GM10266 (cell line): ENCODE data around the gene SLC7A5.

Source experiments
- DNase-seq: peaks from one replicate; pipeline ENCODE4 v3.0.0; 2012; ENCODE audit errors: extremely low spot score
- TF ChIP-seq, protein P1 (sequence below): IDR thresholded peaks from 2 replicates; pipeline ENCODE4 v1.5.1; 2012; ENCODE audit warnings: mild to moderate bottlenecking, low read depth; ENCODE audit not compliant: control insufficient read depth, insufficient read depth; ENCODE audit errors: missing control alignments

SLC7A5 gene

DNA sequence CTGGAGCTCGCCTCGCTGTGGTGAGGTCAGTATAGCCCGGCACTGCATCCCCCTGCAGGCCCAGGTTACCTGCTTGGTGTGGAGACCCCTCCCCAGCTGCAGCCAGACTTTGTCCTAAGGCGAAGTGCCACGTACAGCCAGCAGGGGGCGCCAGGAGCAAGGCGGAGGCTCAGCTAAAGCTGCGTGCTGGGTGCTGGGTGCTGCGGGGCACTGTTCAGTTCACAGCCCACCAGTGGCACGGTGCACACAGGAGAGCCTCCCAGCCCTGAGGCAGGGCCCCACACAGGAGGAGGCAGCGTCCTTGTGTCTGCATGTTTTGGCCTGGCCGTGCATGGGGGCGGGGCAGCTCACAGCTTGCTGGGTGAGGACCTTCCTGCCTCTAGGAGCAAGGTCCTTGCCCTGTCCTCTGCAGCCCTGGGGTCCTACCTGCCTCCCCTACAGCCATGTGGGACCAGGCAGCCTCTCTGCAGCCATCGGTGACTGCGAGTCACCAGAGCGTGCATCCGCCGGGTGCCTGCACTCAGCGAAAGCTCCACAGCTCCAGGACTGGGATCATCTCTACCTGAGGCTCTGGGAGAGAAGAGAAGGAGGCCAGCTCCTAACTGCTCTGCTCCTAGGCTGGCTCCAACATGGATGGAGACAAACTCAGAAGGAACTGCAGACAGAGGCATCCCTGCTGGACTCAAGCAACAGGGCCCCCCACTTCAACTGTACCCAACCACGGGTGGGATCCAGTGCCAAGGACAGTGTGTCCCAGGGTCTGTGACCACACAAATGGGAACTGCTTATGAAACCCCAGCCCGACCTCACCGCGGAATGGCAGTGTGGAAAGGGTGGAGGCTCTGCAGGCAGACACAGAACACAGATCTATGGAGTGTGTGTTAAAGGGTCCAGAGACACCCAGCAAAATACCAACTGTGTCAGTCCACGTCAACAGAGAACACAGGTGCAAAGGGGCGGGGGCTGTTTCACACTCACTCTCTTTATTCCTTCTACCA, 19.0 kb downstream of the SLC7A5 start:
- peak; percentile 86 for DNase-seq
- TF ChIP-seq, protein P1, sequence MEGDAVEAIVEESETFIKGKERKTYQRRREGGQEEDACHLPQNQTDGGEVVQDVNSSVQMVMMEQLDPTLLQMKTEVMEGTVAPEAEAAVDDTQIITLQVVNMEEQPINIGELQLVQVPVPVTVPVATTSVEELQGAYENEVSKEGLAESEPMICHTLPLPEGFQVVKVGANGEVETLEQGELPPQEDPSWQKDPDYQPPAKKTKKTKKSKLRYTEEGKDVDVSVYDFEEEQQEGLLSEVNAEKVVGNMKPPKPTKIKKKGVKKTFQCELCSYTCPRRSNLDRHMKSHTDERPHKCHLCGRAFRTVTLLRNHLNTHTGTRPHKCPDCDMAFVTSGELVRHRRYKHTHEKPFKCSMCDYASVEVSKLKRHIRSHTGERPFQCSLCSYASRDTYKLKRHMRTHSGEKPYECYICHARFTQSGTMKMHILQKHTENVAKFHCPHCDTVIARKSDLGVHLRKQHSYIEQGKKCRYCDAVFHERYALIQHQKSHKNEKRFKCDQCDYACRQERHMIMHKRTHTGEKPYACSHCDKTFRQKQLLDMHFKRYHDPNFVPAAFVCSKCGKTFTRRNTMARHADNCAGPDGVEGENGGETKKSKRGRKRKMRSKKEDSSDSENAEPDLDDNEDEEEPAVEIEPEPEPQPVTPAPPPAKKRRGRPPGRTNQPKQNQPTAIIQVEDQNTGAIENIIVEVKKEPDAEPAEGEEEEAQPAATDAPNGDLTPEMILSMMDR, result peak; percentile 92

DNA sequence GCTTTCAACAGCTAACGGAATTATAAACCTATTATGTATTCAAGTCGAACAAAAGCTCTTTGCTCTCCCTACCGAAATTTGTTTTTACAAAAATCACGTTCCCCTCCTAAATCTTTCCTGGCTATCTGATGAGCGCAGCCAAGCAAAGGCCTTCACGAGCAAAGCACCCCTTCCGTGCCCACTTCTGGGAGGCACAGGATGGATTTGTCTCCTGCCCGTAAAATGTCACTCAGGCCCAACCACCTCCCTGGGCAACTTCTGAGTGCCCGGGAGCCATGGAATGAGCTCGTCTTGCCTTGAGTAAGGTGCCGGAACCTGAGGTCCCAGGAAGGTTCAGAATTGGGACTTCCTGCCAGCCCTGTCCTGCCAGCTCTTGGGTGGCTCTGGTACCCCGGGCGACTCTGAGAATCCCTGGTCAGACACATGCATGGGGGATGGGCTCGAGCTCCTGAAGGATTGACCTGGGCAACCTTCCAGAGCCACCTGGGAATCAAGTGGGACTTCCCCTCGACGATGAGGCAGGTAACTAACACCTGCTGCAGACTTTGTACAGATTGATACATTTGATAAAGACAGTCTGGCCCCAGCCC, 19.8 kb downstream of the SLC7A5 start:
- DNase-seq, result no peak

DNA sequence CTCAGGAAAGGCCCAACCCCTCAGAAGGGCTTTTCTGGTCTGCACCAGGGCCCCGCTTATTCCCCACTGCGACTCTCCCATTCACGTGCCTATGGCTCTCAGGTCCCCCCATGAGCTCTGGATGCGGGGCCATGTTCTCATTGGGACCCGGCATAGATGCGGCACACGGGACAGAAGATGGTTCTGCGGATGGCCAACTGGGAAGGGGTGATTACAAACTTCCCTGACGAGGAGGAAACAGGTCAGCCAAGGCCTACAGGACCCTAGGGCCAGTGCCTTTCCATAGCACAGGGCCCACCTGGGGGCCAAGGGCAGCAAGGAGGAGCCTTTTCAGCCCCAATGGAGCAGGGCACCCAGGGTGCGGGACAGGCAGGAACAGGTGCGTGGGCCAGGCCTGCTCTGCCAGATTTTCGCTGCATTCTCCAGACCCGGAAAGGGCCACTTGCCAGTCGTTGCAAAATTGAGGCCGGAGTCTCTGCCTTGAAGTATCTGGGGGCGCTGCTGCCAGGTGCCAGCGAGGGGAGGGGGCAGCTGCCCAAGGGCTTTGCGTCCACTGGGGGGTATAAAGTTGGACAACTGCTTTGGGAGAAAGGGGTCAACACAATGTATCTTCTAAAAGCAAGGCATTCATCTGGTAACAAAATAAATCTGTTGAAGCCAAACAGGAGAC, 20.5 kb downstream of the SLC7A5 start:
- DNase-seq, result no peak
- TF ChIP-seq, protein P1, result no peak

More for the DNA sequence above, 19.8 kb downstream of the SLC7A5 start:
- TF ChIP-seq, protein P1, result no peak

DNA sequence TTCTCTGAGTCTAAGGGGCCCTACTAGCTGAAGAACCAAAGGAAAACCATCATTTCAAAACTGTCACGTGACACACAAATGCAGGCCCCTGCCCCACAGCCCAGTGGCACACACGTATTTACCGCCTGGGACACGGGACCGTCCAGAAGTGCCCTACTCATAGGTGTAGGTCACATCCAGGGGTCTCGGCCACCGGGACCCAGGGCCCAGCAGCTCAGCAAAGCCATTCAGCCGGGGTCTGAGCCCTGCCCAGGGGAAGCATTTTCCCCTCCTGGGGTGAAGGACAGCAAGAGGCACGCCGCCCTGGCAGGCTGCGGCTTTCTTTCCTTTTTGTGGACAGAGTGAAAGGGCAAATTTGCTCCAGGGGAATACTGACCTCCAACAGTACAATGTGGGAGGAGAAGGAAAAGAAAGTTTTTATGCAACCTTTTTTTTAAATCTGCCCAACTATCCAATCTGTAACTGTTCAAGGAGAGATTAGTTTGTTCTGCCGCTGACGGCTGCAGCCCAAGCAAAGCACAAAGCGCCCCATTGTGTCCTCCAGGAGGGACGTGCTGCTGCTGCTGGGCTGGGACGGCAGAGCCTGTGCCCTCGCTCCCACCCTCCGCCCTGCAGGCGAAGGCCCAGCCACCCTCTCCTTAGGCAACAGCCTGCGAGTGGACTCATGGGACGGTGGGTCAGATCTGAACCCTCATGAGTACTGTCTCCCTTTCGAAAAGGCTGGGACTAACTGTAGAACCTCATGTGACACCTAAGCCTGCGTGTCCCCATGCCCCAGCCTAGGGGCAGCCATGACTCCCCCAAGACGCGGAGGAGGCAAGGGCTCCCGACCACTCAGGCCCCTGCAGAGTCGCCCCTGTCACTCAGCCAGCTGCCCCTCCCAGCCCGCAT, 21.3 kb downstream of the SLC7A5 start:
- TF ChIP-seq, protein P1, result no peak

DNA sequence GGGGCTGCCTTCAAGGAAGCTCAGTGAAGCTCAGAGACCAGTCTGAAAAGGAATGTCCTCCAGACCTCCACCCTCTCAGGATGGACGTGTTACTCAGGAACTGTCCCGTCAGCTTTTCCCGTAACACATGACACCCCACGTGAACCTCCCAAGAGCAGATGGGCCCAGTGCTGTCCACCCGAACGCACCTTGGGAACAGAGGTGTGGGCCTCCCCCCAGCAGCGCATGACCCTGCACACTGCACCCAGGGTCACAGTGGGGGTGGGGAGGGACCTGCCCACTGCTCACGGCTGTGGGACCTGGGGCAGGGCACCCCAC, 21.9 kb downstream of the SLC7A5 start:
- no peak for DNase-seq
- TF ChIP-seq, protein P1, result no peak

More for the DNA sequence above, 21.3 kb downstream of the SLC7A5 start:
- no peak for DNase-seq

DNA sequence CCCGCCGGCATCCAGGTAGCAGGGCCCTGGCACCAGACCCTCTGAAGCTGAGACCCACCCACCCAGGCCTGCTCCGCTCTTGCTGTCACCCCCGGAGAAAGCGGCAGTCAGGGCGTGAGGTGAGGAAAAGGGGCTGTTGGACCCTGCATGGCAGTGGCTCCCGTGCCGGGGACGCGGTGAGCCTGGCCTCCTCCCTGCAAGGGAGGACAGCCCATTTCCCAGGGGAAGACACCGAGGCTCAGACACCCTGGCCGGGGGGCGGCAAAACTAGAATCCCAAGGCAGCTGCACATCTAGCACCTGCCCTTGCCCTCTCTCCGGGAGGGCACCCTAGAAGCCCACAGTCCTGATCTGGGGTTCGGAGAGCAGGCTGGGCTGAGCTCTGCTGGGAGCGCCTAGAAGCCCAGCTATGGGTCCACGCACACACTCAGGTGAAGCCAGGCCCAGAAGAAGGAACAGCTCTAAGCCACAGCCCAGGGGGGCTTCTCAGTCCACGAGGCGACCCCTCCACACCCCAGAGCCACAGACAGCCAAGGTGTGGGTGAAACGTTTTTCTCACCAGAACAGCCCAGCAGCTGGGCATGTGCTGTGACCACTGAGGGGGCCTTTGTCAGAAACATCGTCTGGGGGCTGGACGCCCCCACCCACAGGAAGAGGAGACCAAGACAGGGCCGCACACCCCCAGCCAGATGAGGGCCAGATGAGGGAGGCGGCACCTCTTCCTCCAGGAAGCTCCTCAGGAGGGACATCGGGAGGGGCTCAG, 22.4 kb downstream of the SLC7A5 start:
- TF ChIP-seq, protein P1, result no peak
- no peak for DNase-seq
